Esophagus squamous epithelium (tissue), 4 donors: Measurements from ENCODE around the gene TTC22.

ENCODE experiments used
- CTCF ChIP-seq, 6 experiments: fragments of 450-650 bp in 4 of 6; fragments of 200-600 bp in 2 of 6; sonication (generic) in 2 of 6; IDR thresholded peaks; one replicate each; pipeline ENCODE4 v1.5.1; 2016 to 2019; ENCODE audit warnings: antibody characterized with exemption in 6 of 6, mild to moderate bottlenecking in 4 of 6, moderate library complexity in 4 of 6
- POLR2A ChIP-seq, 4 donors: fragments of 450-650 bp; IDR thresholded peaks; one replicate each; pipeline ENCODE4 v1.6.1; 2017; ENCODE audit warnings: antibody characterized with exemption in 4 of 4, mild to moderate bottlenecking in 4 of 4, moderate library complexity in 3 of 4

DNA sequence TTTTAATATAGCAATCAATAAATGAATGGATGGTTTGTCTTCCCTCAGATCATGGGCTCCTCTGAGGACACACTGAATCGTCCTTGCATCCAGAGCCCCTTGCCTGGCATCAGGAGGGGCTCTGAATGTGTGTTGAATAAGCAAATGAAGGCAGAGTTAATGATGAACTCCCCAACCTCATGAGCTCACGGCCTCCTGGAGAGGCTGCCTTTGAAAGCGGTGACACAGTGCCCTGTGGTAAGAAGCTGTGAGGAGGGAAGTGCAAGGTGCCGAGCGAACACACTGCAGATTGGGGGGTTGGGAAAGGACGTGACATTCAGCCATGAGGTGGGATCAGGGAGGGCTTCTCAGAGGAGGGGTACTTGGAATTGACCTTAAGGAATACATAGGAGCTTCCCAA is 33.6 kb downstream of the TTC22 start:
- no peak for TF ChIP-seq POLR2A (IDR thresholded peaks at IDR 0.05)
- TF ChIP-seq CTCF (IDR thresholded peaks at IDR 0.05) = no peak
